GM19463 (cell line): ENCODE results near the gene PRELID2.
"Not testable (repeated sequence)": the region's sequence is repeated elsewhere in the genome, so short reads cannot be mapped to it uniquely, and the experiment has no call there.

Source experiments
- ATAC-seq: cut with Tn5 transposase; IDR thresholded peaks from one replicate; pipeline ENCODE4 v1.9.1; 2021; ENCODE audit warnings: mild to moderate bottlenecking, moderate library complexity; ENCODE audit not compliant: unreplicated experiment

Gene PRELID2

DNA sequence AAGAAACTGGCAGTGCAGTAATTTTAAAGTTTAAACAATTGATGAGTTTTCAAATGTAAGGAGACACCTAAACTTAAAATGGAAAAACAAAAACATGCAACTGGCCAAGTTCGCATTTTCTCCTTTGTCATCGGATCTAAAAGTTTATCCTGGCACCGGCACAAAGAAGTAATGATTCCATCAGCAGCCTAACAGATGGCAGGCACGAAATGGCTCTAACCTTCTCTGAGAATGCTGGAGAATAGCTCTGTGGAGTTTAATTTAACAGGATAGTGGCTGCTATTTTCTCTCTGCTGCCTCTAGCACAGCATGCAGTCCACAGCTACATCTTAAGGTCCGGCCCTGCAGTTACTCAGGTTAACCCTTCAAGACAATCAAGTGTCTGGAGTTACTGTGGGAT lies 82.2 kb downstream of the PRELID2 start:
- ATAC-seq, result no peak

- no peak for ATAC-seq
Measured at GRCh38 chr5:145752534-145752933, 82.6 kb downstream of the PRELID2 start.

DNA sequence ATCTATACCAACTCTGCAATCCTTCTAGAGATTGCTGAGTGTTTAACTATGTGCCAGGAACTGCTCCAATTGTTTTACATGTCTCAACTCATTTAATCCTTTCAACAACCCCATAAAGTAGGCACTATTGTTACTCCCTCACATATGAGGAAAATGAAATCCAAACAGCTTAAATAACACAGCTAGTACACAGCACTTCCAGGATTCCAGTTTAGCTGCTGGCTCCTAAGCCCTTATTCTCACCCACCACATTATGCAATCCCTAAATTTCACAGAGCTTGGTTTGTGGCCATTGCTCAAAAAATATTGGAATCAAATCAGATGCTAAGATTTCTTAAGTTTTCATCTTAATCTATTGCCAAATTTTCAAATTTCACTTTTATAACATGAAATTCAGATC lies 84.9 kb downstream of the PRELID2 start:
- no peak for ATAC-seq

DNA sequence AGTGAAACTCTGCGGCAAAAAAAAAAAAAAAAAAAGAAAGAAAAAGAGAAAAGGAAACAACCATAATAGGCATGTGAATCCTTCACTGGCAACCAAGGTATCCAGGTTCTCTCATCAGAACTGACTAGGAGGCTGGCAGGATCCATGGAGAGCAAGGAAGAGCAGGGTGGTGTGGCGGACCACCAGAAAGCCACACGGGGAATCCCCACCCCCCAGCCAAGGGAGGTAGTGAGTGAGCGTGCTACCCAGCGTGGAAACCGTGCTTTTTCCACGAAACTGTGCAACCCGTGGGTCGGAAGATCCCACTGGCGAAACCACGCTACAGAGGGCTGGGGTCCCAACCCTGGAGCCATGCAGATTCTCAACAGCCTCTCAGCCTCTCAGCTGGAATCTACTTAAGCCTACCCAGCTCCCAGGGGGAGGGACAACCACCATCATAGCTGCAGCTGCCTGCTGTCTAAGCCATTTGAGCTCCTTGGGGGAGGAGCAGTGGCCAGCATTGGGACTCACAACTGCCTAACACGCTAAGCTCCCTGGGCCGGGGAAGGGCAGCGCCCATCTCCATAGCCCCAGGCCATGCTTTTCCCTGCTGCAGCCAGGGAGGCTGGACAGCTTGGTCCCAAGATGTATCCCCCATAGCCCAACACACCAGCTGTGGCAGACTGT lies 91.6 kb downstream of the PRELID2 start:
- ATAC-seq, result no peak

DNA sequence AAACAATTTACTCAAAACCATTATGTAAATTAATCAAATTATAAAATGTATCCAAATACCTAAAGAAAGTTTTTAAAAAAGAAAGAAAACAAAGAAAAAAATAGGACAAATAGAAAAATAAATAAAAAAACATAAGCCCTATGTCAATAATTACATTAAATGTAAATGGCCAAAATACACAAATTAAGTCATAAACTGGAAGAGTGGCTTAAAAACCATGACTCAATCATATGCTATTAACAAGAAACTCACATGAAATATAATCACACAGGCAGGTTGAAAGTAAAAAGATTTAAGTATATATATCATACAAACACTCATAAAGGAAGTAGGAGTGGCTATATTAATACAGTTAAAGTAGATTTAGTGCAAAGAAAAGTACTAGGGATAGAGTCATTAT lies 95.3 kb downstream of the PRELID2 start:
- no peak for ATAC-seq

- no peak for ATAC-seq
Measured at GRCh38 chr5:145738227-145738626, 96.9 kb downstream of the PRELID2 start.

DNA sequence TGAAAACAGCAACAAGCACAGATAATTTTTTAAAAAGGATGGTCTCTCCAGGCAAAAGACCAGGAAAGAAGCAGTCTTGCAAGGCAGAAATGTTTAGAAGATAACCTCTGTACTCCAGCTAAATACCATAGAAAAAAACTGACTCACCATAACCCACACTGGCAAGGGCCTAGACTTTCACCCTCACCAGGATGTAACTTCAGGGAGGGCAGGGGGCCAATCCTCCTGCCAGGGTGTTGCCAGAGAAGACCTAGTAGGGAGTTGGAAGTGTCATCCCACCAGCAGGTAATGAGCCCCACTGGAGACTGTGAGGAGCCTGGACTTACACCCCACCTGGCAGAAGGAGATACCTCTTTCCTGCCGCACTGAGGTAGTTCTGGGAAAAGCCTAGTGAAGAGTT lies 97.6 kb downstream of the PRELID2 start:
- no peak for ATAC-seq

DNA sequence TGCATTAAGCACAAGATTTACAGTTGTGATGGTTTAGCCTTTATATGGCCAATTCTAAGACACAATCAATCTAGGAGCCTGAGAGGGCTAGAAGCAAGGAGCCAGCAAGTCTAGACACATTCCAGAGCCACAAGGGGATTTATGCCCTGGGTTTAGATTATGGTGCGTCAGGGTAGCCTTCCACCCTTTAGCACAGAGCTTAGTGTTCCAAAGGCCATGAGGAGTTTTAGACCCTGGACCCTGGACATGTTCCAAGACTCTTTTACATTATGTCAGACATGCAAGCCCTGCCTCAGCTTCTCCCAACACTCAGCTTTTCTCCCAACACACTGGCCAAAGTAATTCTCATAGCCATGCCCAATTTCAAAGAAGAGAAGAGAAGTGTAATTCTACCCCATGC lies 105.2 kb downstream of the PRELID2 start:
- not testable (repeated sequence) for ATAC-seq

- ATAC-seq, result no peak
Measured at GRCh38 chr5:145723516-145723915, 111.6 kb downstream of the PRELID2 start.

DNA sequence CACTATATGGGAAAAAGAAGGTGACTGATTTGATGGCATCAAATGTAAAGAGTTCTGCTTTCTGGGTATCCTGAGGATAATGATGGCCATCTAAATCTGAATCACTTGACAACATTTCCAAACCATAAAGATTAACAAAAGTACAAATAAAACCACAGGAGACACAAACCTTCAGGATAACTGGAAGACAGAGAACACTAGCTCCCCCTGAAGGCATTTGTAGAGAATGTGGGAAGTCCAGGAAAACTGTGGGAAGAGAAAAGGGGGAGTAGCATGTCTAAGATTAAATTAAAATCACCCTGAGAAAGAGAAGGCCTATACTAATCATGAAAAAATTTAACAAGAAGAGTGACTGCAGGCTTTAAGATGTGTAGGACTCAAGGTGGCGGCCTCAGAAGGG lies 116.2 kb downstream of the PRELID2 start:
- ATAC-seq, result no peak

GRCh38 chr5:145715412-145715811 lies 119.7 kb downstream of the PRELID2 start:
- no peak for ATAC-seq

DNA sequence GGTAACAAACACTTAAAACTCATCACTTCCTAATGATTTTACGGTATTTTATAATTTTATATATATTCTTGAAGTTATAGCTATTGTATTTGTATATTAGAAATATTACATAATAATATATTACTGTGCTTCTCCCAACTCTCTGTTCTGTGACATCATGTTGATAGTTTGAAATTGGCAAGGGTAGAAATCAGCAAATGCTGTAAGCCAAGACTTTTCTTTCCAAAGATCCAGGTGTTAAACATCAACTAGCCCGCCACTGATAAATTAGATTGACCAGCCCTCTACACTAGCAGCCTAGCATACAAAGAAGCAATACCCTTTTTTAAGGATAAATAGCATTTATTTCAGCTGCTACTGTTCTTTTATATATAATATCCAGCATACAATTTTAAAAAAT lies 122.9 kb downstream of the PRELID2 start:
- no peak for ATAC-seq

- no peak for ATAC-seq
Measured at GRCh38 chr5:145711417-145711816, 123.7 kb downstream of the PRELID2 start.
